Esophagus muscularis mucosa (tissue), 4 donors: ENCODE results near the gene IL2RG. TPM values are rescaled to one million over a fixed set of nuclear protein-coding genes. Genes with fewer than 3 reads are reported as not detected.

Source experiments
- DNase-seq: peaks from one replicate; pipeline ENCODE4 v3.0.0-alpha.2; 2017; ENCODE audit errors: extremely low spot score
- H3K27ac ChIP-seq, 4 donors: fragments of 200-600 bp; sonication (generic); replicated peaks in 1 of 4; 1 replicate in 3 of 4; 2 replicates in 1 of 4; pipeline ENCODE4 v1.5.1; 2016 to 2019; ENCODE audit warnings: mild to moderate bottlenecking in 1 of 4
- H3K27me3 ChIP-seq, 4 donors: fragments of 200-600 bp; sonication (generic); one replicate each; pipeline versions ENCODE4 v1.5.1 to v1.6.0; 2016 to 2019
- H3K36me3 ChIP-seq, 4 donors: fragments of 200-600 bp; sonication (generic); one replicate each; pipeline ENCODE4 v1.5.1; 2016 to 2019
- H3K4me1 ChIP-seq, 4 donors: fragments of 200-600 bp; sonication (generic); one replicate each; pipeline ENCODE4 v1.5.1; 2016 to 2019
- H3K4me3 ChIP-seq, 4 donors: fragments of 200-600 bp; sonication (generic); 1 replicate in 2 of 4; 2 replicates in 2 of 4; pipeline ENCODE4 v1.5.1; 2016 to 2019; ENCODE audit warnings: mild to moderate bottlenecking in 4 of 4, moderate library complexity in 1 of 4
- H3K9me3 ChIP-seq, 4 donors: fragments of 200-600 bp; sonication (generic); 1 replicate in 3 of 4; 2 replicates in 1 of 4; pipeline ENCODE4 v1.5.1; 2016 to 2019
- EP300 ChIP-seq: sonication (generic); formaldehyde crosslinking; IDR thresholded peaks from one replicate; pipeline ENCODE4 v1.6.1; 2017; ENCODE audit warnings: antibody characterized with exemption
- POLR2A ChIP-seq: fragments of 450-650 bp; IDR thresholded peaks from one replicate; pipeline ENCODE4 v1.6.1; 2017; ENCODE audit warnings: antibody characterized with exemption, moderate library complexity, mild to moderate bottlenecking, low read depth
- POLR2AphosphoS5 ChIP-seq, 2 donors: sonication (generic); formaldehyde crosslinking; IDR thresholded peaks; one replicate each; pipeline ENCODE4 v1.6.1; 2017; ENCODE audit warnings: antibody characterized with exemption in 2 of 2
- WGBS: methylation state at CpG from one replicate; pipeline ENCODE4 v1.1.5; 2018; 5-methylcytosine and 5-hydroxymethylcytosine counted together
- intact Hi-C: fragments of 100-400 bp; cut with DNase I; formaldehyde crosslinking; loops from one replicate; pipeline ENCODE4 v1.15.1; 2023
- total RNA-seq, 4 donors: library from RNA; depleted of rRNA; stranded (reverse); fragments of >200 nt; gene quantifications; one replicate each; pipeline versions ENCODE4 v1.1.0 to v1.2.1, GENCODE V29; 2016
- TF ChIP-seq, protein P1 (sequence below), 3 experiments: fragments of 200-600 bp in 2 of 3; fragments of 450-650 bp in 1 of 3; sonication (generic) in 2 of 3; IDR thresholded peaks; one replicate each; pipeline ENCODE4 v1.5.1; 2017 to 2019; ENCODE audit warnings: antibody characterized with exemption in 3 of 3, mild to moderate bottlenecking in 2 of 3, moderate library complexity in 1 of 3

Gene IL2RG
- total RNA-seq, 4 donors from 2014 or later: 1.1 to 7.9 (median 4.3) TPM

DNA sequence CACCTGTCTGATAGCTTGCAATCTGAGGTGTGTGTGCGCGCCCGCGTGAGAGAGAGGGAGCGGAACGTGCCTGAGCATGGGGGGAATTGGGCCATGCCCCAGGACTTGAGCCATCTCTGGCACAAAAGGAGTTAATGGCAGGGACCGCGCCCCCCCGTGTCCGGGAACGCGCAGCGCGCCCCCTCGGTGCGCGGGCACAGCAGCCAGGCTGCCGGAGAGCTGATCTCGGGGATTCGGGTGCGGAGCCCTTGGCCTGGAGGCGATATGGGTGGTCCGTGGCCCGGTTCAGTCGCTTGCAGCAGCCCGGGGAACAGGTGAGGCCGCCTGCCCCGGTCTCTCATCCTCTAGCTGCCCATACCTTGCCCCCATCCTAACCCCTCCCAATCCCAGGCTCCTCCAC, 33.3 kb upstream of the IL2RG start, which contains the start of gene NLGN3:
Gene NLGN3 (plus strand): TSS at position 191 of the 400 bp plus-strand sequence. CDS start 2,909 bp downstream, outside the sequence.
- no peak for DNase-seq
- Histone ChIP-seq H3K36me3 (peaks cover 6 to 28% (median 21%) of the 10 kb centered on the region in 4 donors), H3K9me3 (no peaks in the 10 kb centered on the region), H3K27ac (no peak within 1 kb of the TSS), H3K4me3 (peak within 1 kb of the TSS; percentile 34 to 50 (median 40)), H3K27me3 (no peaks in the 10 kb centered on the region), H3K4me1 (peaks cover 5 to 36% (median 30%) of the 10 kb centered on the region in 4 donors)
- TF ChIP-seq POLR2A (no peak), POLR2AphosphoS5 (IDR thresholded peaks at IDR 0.05) (no peak), EP300 (no peak)
- TF ChIP-seq, protein P1, sequence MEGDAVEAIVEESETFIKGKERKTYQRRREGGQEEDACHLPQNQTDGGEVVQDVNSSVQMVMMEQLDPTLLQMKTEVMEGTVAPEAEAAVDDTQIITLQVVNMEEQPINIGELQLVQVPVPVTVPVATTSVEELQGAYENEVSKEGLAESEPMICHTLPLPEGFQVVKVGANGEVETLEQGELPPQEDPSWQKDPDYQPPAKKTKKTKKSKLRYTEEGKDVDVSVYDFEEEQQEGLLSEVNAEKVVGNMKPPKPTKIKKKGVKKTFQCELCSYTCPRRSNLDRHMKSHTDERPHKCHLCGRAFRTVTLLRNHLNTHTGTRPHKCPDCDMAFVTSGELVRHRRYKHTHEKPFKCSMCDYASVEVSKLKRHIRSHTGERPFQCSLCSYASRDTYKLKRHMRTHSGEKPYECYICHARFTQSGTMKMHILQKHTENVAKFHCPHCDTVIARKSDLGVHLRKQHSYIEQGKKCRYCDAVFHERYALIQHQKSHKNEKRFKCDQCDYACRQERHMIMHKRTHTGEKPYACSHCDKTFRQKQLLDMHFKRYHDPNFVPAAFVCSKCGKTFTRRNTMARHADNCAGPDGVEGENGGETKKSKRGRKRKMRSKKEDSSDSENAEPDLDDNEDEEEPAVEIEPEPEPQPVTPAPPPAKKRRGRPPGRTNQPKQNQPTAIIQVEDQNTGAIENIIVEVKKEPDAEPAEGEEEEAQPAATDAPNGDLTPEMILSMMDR (IDR thresholded peaks at IDR 0.05): no peak
- intact Hi-C loops: no loop called here
- 34% methylated on average over 14 of the region's 28 CpGs for WGBS

DNA sequence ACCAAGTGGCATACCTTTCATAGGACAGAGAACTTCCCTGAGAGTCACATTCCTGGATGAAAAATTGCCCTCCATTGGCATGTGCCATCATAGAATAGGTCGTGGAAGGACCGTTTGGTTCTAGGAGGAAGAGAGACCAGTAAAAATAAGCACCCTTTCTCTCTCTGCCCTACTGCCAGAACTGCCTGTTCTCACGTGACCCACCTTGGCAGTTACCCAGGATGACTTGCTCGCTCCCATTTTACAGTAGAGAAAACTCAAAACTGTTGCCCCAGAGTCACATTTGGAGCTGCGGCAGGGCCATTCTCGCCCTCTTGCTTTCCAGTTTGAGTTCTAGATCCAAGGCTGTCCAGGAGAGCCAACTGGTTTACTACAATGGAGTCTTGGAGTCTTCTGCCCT, 32.1 kb upstream of the IL2RG start:
- Histone ChIP-seq H3K36me3 (peaks cover 6 to 40% (median 32%) of the 10 kb centered on the region in 4 donors), H3K9me3 (no peaks in the 10 kb centered on the region), H3K4me1 (peaks cover 5 to 36% (median 30%) of the 10 kb centered on the region in 4 donors), H3K4me3 (no peak overlapping the region), H3K27ac (no peak overlapping the region), H3K27me3 (no peaks in the 10 kb centered on the region)
- intact Hi-C loops: no loop called here
- WGBS: 43% methylated on average over 3 of the region's 6 CpGs
- TF ChIP-seq EP300 (no peak), POLR2A (no peak), POLR2AphosphoS5 (IDR thresholded peaks at IDR 0.05) (no peak)
- TF ChIP-seq, protein P1 (IDR thresholded peaks at IDR 0.05): no peak
- no peak for DNase-seq

DNA sequence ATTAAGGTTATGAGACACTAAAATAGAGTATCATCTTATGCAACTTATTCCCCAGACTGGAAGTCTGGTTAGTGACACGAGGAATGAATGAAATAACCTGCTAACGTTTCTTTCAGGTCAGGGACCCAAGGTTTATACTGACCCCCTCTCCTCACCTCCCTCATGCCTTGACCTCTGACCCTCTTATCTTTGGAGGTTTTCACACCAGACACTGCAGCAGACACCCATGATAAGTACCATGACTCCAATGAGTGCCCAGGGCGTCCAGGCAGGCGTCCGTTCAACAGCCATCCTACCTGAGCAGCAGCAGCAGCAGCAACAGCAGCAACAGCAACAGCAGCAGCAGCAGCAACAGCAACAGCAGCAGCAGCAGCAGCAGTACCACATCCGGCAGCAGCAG, 29.1 kb upstream of the IL2RG start:
- Histone ChIP-seq H3K27me3 (no peaks in the 10 kb centered on the region), H3K36me3 (peaks cover 15 to 70% (median 62%) of the 10 kb centered on the region in 4 donors)
- intact Hi-C loops: no loop called here

DNA sequence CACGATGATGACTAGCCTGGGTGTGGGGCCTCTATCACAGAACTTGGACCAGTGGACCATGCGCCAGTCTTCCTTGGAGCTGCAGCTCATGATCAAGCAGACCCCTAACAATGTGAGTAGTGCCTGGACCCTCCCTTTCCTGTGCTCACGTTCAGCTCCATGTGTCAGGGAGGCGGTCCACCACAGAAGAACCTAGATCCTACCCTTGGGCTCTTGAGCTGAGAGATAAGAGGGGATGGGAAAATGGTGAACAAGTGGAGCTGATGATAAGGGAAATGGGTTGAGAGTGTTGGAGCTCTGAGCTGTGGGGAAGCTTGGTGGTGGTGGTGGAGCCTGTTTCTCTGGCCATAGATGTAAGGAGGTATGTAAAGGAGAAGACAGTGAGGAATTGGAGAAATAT, 20.1 kb upstream of the IL2RG start:
- TF ChIP-seq POLR2A (no peak), POLR2AphosphoS5 (IDR thresholded peaks at IDR 0.05) (no peak), EP300 (no peak)
- TF ChIP-seq, protein P1 (IDR thresholded peaks at IDR 0.05): no peak
- Histone ChIP-seq H3K27ac (no peak overlapping the region), H3K4me1 (peaks cover 0 to 8% (median 2%) of the 10 kb centered on the region in 4 donors), H3K27me3 (no peaks in the 10 kb centered on the region), H3K36me3 (peaks cover 11 to 96% (median 93%) of the 10 kb centered on the region in 4 donors), H3K4me3 (no peak overlapping the region), H3K9me3 (no peaks in the 10 kb centered on the region)
- DNase-seq: no peak
- WGBS: 63% methylated on average over 4 of the region's 4 CpGs
- intact Hi-C loops: no loop called here

More for the DNA sequence above, 29.1 kb upstream of the IL2RG start:
- no peak overlapping the region for H3K4me3 ChIP-seq
- H3K4me1 ChIP-seq: peaks cover 4 to 27% (median 25%) of the 10 kb centered on the region in 4 donors
- TF ChIP-seq, protein P1 (IDR thresholded peaks at IDR 0.05): no peak
- TF ChIP-seq EP300: no peak
- no peak for TF ChIP-seq POLR2AphosphoS5 (IDR thresholded peaks at IDR 0.05)
- no peak for TF ChIP-seq POLR2A
- DNase-seq: no peak
- no peaks in the 10 kb centered on the region for H3K9me3 ChIP-seq
- WGBS: 68% methylated on average over 4 of the region's 6 CpGs
- no peak overlapping the region for H3K27ac ChIP-seq
